Measurements from ENCODE around the gene FANCE.

FANCE gene

DNA sequence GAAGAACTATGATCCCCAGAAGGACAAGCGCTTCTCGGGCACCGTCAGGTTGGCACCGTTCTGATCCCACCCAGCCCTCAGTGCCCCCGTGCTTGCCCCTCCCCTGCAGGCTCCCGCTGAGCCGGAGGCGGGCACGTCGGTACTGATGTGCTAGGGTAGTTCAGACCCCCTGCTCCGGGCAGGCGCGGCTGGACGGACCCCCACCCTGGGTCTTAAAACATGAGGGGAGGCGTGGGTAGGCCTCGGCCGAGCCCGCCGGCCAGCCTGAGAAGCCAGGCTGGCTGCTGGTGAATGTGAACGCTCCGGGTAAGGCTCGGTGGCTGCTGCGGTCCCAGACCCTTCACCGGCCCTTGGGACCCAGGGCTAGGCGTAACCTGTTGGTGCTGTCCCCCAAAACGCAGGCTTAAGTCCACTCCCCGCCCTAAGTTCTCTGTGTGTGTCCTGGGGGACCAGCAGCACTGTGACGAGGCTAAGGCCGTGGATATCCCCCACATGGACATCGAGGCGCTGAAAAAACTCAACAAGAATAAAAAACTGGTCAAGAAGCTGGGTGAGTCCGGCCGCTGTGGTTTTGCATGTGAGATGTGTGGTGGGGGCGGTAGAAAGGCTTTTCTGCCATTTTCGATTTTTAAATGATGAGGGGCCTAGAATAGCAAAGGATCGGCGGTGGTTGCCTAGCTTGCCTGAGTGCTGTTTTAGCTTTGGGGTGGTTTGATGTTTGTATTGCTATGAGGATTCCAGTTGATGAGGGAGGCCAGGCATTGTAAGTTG lies 17.0 kb downstream of the FANCE start:
- DNase-seq, result peak in 2 of 6 experiments; percentile 19 to 55

DNA sequence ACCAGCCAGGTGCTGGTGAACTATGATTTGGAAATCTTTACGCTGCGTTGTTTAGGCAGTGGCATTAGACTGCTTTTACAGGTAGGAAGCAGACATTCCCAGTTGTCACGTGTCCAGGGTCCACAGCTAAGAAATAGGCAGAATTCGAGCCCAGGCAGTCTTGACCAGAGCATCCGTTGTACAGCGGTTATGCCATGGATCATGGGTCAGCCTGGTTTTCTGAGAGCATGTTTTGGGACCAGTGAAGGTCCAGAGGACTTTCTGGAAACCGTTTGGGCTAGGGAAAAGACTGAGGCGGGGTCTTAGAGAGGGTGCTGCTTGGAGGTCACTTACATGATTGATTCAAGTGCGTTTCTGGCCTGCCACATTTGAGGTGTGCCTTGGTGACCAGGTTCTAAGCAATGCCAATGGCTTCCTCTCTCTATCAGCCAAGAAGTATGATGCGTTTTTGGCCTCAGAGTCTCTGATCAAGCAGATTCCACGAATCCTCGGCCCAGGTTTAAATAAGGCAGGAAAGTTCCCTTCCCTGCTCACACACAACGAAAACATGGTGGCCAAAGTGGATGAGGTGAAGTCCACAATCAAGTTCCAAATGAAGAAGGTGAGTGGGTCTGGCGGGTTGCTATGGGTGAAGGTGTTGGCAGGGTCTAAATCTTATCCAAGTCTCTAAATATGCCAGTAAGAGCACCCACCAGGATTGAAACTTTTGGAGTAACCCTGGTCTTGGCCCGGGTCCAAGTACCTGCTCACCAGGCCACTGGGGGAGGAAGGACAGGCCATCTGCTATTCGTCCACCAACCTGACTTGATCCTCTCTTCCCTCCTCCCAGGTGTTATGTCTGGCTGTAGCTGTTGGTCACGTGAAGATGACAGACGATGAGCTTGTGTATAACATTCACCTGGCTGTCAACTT lies 17.9 kb downstream of the FANCE start:
- peak in 1 of 6 experiments; percentile 41 for DNase-seq

GRCh38 chr6:35470663-35471120 lies 18.6 kb downstream of the FANCE start:
- DNase-seq, result no peak

- no peak for DNase-seq
Observed at GRCh38 chr6:35471836-35472345, 19.8 kb downstream of the FANCE start.

DNA sequence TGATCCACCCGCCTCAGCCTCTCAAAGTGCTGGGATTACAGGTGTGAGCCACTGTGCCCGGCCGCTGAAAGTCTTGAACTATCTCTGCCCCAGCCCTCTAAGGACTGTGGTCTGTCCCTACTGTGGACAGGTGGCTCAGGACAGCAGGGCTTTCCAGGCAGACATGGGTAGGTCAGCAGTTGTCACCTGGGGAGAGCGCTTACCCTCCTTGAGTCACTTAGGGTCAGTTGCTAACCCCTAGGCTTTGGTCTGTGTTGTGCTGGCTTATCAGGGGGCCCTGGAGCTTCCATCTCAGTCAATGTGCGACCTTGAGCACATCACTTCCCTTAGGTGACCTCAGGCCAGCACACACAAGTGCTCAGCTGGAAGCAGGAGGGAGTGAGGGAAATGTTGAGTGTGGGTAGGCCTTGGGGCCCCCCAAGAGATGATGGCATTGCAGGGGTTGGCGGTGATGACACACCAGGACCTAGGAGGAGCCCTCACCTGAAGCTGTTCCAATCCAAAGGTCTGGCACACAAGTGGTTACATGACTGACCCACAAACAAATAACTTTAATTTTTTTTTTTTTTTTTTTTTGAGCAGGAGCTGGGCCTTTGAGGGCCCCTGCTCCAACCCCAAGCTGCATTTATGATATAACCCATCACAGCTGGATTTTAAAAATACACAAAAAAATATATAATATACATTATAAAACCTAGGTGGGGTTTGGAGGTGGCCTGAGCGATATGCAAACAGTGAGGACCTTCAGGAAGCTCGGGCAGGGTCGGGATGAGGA lies 21.1 kb downstream of the FANCE start:
- no peak for DNase-seq

- DNase-seq, result no peak
Observed at GRCh38 chr6:35473850-35474130, 21.7 kb downstream of the FANCE start.

GRCh38 chr6:35474131-35474941 lies 22.2 kb downstream of the FANCE start:
- DNase-seq, result no peak

DNA sequence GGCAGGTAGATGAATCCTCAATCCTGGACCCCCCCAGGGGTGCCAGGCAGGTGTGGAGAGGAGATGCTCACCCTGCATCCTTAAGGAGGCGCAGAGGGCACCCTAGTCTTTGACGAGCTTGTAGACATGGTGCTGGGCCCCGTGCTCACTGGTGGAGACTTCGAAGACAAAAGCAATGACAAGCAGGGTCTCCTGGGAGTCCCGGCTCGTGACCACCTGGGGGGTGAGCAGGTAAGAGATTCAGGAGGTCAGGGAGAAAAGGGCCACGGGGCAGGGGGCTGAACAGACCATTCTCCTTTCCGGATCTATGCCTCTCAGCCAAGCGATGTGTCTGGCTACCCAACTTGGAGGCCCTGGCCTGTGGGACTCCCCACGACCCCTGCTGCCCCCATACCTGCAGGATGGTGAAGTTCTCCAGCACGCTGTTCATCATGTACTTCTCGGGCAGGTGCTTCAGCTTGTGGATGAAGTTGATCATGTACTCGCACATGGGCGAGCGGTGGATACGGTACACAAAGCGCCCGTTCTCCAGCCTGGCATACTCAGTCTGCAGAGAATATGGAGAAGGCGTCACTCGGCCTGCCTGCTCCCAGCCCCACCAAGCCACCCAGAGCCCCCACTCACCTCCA lies 22.9 kb downstream of the FANCE start:
- no peak for DNase-seq

- DNase-seq, result no peak
Observed at GRCh38 chr6:35475573-35475972, 23.4 kb downstream of the FANCE start.

- no peak for DNase-seq
Observed at GRCh38 chr6:35476004-35476403, 23.9 kb downstream of the FANCE start.

GRCh38 chr6:35477028-35477427 lies 24.9 kb downstream of the FANCE start:
- no peak for DNase-seq

DNA sequence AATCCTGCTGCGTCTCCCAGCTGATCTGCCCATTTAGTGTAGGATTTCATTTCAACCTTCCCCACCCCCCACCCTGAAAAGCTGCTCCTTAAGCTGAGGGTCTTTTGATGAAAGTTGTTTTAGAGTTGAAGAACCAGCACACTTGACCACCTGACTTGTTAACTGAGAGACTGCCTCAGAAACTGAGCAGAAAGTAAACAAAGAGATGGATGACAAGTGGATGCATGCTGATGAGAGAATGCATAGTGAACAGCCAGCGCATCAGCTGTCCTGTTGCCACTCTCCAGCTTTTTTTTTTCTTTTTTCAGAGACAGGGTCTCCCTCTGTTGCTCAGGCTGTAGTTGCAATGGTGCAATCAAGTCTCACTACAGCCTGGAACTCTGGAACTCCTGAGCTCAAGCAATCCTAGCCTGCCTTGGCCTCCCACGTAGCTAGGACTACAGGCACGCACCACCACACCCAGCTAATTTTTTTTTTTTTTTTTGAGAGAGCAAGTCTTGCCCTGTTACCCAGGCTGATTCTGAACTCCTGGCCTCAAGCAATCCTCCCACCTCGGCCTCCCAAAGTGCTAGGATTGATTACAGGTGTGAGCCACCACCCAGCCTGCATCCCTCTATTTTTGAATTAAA lies 25.5 kb downstream of the FANCE start:
- no peak for DNase-seq

DNA sequence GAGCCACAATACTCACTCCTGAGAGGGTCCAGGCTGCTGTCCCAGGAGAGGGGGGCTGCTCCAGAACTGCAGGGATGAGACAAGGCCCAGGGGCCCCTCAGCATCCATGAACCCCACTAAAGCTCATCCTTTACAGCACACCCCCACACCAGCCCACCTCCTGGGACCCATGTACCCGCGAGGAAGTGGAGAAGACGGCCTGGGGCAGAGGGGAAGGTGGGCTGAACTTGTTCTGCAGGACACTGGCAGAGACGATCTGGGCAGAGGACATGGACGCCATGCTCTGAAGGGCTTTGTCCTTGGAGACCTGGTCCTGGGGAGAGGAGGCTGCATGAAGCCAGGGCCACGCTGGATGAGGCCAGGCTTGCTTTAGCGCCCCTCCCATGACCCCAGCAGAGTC lies 26.1 kb downstream of the FANCE start:
- DNase-seq, result no peak

GRCh38 chr6:35480176-35480575 lies 28.0 kb downstream of the FANCE start:
- no peak for DNase-seq

GRCh38 chr6:35481226-35481625 lies 29.1 kb downstream of the FANCE start:
- DNase-seq, result no peak

DNA sequence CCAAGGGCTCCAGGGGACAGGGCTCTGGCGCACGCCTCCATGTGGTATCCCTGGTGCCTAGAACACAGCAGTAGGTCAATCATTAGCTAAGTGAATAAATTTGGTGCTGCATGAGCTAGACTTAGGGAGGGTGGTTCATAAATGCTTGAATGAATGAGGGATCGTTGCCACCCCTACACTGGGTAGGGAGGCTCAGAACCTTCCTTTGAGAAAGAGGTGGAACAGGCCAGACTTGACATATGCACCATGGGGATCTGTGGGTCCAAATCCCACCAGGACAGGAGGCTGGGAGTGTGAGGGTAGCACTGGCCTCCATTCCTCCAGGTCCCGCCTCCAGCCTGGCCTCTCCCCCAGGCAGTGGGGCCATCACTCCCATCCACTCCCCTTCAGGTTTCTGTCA lies 30.9 kb downstream of the FANCE start:
- DNase-seq, result no peak

DNA sequence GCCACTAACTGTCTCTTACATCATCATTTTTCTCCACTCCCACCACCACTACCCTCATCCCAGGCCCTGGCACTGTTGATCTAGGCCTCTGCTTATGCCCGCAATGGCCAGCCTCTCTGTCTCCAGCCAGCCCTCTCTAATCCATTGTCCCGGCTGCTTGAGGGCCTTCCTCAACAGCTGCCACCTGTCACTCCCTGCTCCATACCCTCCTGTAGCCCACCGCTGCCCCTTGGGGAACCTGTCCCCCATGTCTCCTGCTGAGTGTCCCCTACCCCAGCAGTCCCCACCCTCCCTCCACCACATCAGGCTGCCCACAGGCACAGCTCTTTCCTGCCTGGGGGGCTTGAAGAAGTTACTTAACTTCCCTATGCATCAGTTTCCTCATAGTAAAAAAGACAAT lies 31.4 kb downstream of the FANCE start:
- DNase-seq, result no peak

DNA sequence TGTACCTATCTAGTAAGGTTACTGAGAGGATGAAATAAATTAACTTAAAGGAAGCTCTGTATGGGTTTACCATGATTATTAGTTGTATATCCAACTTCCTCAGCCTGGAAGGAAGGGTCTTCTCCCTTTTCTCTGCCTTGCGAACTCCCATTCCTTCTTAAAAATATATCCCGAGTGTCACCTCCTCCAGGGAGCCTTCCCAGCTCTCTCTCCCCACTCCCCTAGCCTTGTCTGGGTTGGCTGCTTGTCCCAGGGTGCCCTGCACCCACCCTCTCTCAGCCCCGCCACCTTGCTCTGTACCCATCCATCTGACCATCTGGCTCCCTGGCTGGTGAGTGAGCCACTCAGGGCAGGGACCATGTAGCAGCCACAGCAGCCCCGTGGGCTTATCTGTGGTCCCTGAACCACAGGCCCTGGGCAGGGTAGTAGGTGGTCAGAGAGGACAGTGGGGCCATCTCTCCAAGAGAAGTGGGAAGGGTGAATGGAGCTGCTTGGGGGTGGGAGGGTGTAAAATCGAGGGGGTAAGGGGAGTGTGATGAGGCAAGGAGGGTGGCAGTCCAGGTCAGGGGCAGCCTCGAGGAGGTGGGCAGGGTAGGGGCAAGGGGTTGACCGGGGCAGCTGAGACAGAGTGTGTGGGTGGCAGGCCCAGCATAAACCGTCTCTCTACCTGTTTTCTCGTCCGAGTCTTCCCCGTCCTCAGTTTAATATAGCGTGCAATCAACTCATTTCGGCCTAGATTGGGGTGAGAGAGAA lies 31.9 kb downstream of the FANCE start:
- no peak for DNase-seq

DNA sequence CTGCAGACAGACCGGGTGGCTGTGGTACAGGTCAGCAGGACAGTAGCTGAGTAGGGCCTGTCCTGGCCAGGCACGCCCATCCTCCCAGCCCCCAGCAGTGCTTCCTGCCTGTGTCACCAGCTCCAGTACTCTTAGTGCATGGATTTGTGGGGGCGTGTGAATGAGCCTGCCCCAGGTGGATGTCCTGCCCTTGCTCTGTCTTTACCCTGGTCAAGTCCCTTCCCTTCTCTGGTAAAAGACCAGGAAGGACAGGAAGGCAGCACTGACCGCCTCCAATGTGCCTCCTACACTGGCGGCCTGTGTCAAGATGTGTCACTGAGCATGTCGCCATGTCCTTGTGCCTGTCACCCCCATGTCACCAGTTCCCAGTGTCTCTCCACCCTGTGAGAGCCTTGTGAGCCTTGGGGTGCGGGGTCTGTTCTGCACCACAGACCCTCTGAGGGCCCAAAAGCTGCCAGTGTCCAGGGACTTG lies 32.8 kb downstream of the FANCE start:
- DNase-seq, result no peak

GRCh38 chr6:35485402-35485877 lies 33.3 kb downstream of the FANCE start:
- DNase-seq, result no peak

Measured in stimulated activated naive CD4-positive, alpha-beta T cell (primary cell).